Psoas muscle (tissue), 8 donors: Measurements from ENCODE around the gene MOCOS. TPM values are rescaled to one million over a fixed set of nuclear protein-coding genes. Genes with fewer than 3 reads are reported as not detected.
"Not testable (repeated sequence)": the region's sequence is repeated elsewhere in the genome, so short reads cannot be mapped to it uniquely, and the experiment has no call there.

ENCODE experiments used
- ATAC-seq, 4 donors: fragments of 200-7000 bp; cut with Tn5 transposase; one replicate each; pipeline ENCODE4 v1.9.1; 2020; ENCODE audit warnings: moderate library complexity in 3 of 4, mild to moderate bottlenecking in 2 of 4
- DNase-seq, 2 donors: peaks; one replicate each; pipeline ENCODE4 v3.0.0-alpha.2; 2020
- H3K27ac ChIP-seq: fragments of 200-600 bp; one replicate; pipeline ENCODE4 v1.8.0; 2022
- H3K27me3 ChIP-seq, 3 donors: fragments of 200-600 bp in 1 of 3; one replicate each; pipeline versions ENCODE4 v1.6.1 to v1.8.0; 2013 to 2022; ENCODE audit warnings: low read length in 2 of 3, mild to moderate bottlenecking in 2 of 3, moderate library complexity in 1 of 3; ENCODE audit not compliant: insufficient read depth in 3 of 3
- H3K36me3 ChIP-seq, 2 donors: fragments of 200-600 bp in 1 of 2; one replicate each; pipeline versions ENCODE4 v1.6.1 to v1.8.0; 2013 to 2022; ENCODE audit warnings: low read depth in 1 of 2, mild to moderate bottlenecking in 1 of 2, moderate library complexity in 1 of 2; ENCODE audit not compliant: insufficient read depth in 1 of 2
- H3K4me1 ChIP-seq: fragments of 200-600 bp; one replicate; pipeline ENCODE4 v1.8.0; 2022
- H3K4me3 ChIP-seq: fragments of 200-600 bp; one replicate; pipeline ENCODE4 v1.8.0; 2022; ENCODE audit warnings: mild to moderate bottlenecking
- H3K9me3 ChIP-seq: fragments of 200-600 bp; one replicate; pipeline ENCODE4 v1.8.0; 2022
- CTCF ChIP-seq: fragments of 200-600 bp; IDR thresholded peaks from one replicate; pipeline ENCODE4 v1.8.0; 2022; ENCODE audit warnings: antibody characterized with exemption
- WGBS, 3 donors: extraction: QIAGEN DNeasy Blood & Tissue Kit; methylation state at CpG; one replicate each; pipeline versions ENCODE4 v1.1.6 to v1.1.7; 2013; 5-methylcytosine and 5-hydroxymethylcytosine counted together
- intact Hi-C, 2 donors: fragments of 100-400 bp; cut with DNase I; formaldehyde crosslinking; loops; one replicate each; pipeline versions ENCODE4 v1.11.0 to v1.14.2; 2022
- polyA plus RNA-seq, 3 donors: library from polyadenylated mRNA; stranded (reverse); fragments of 200-250 nt; gene quantifications; one replicate each; pipeline ENCODE4 v1.2.3, GENCODE V29; 2013
- total RNA-seq, 4 donors: library from RNA; stranded (reverse); fragmentation: NEBNext Ultra II Directional in 2 of 4; extraction: Animal tissue kit (Norgen Biotek cat#: 25700) in 2 of 4; gene quantifications; one replicate each; pipeline versions ENCODE4 v1.2.1 to v1.2.4, GENCODE V29; 2021 to 2023
- donor health status: healthy with polysubstance abuse.
- donor health status: DM: no; HTN: no; CAD: no; lungs with moderate emphysema.
- donor health status: Bipolar disorder and iron deficiency.
- donor health status: healthy.
- donor health status: DM: yes; HTN: yes; CAD: no.
- donor health status: DM: no; HTN: no; CAD: no.
- donor health status: DM: no; HTN: no; CAD: no.
- donor health status: DM: yes; HTN: yes; CAD: no.

Gene MOCOS
- total and polyA plus RNA-seq, 7 donors, result 0.30 to 4.8 (median 0.94) TPM

- no peak for ATAC-seq
- no peaks in the 10 kb centered on the region for H3K4me1 ChIP-seq
- no peak for DNase-seq
- TF ChIP-seq CTCF, result no peak
- no peak overlapping the region for H3K4me3 ChIP-seq
- H3K27ac ChIP-seq, result no peak overlapping the region
- intact Hi-C loops, result no loop called here
- no peaks in the 10 kb centered on the region for H3K9me3 ChIP-seq
- H3K27me3 ChIP-seq, result no peaks in the 10 kb centered on the region
- WGBS, 3 donors, result 90 to 95% (median 93%) methylated on average over 8 of the region's 8 CpGs
- H3K36me3 ChIP-seq, result no peaks in the 10 kb centered on the region
Measured at GRCh38 chr18:36214811-36215210, 27.5 kb downstream of the MOCOS start.

GRCh38 chr18:36215577-36215976, 28.3 kb downstream of the MOCOS start:
- intact Hi-C loops, result no loop called here
- ATAC-seq (no peak), DNase-seq (no peak)
- H3K4me1 ChIP-seq, result no peaks in the 10 kb centered on the region
- H3K9me3 ChIP-seq, result no peaks in the 10 kb centered on the region
- no peak overlapping the region for H3K4me3 ChIP-seq
- 81 to 87% (median 83%) methylated on average over 9 of the region's 9 CpGs for WGBS, 3 donors
- no peak overlapping the region for H3K27ac ChIP-seq
- no peak for TF ChIP-seq CTCF
- H3K27me3 ChIP-seq, result no peaks in the 10 kb centered on the region
- no peaks in the 10 kb centered on the region for H3K36me3 ChIP-seq

GRCh38 chr18:36217348-36217747, 30.1 kb downstream of the MOCOS start:
- H3K4me1 ChIP-seq, result no peaks in the 10 kb centered on the region
- H3K4me3 ChIP-seq, result no peak overlapping the region
- ATAC-seq (no peak), DNase-seq (no peak)
- intact Hi-C loops, result no loop called here
- no peaks in the 10 kb centered on the region for H3K9me3 ChIP-seq
- H3K36me3 ChIP-seq, result no peaks in the 10 kb centered on the region
- no peak overlapping the region for H3K27ac ChIP-seq
- H3K27me3 ChIP-seq, result no peaks in the 10 kb centered on the region
- WGBS, 3 donors, result 79 to 89% (median 88%) methylated on average over 3 of the region's 3 CpGs
- no peak for TF ChIP-seq CTCF

GRCh38 chr18:36229188-36229587, 41.9 kb downstream of the MOCOS start:
- H3K9me3 ChIP-seq, result peaks cover 25% of the 10 kb centered on the region
- H3K36me3 ChIP-seq, result no peaks in the 10 kb centered on the region
- no peak overlapping the region for H3K4me3 ChIP-seq
- no peaks in the 10 kb centered on the region for H3K4me1 ChIP-seq
- DNase-seq (no peak), ATAC-seq (no peak)
- no peak overlapping the region for H3K27ac ChIP-seq
- no peaks in the 10 kb centered on the region for H3K27me3 ChIP-seq
- WGBS, 3 donors, result 37 to 73% (median 64%) methylated on average over 1 of the region's 1 CpG
- TF ChIP-seq CTCF, result no peak
- intact Hi-C loops, result no loop called here

GRCh38 chr18:36240510-36240909, 53.2 kb downstream of the MOCOS start:
- H3K36me3 ChIP-seq, H3K27me3 ChIP-seq, H3K27ac ChIP-seq, DNase-seq, H3K4me1 ChIP-seq, ATAC-seq, H3K9me3 ChIP-seq, H3K4me3 ChIP-seq, intact Hi-C loops: not testable (repeated sequence)
- WGBS, 3 donors, result 80 to 87% (median 84%) methylated on average over 2 to 14 of the region's 15 CpGs
